ENCODE measurements around the gene NHERF2.

The NHERF2 gene

GRCh38 chr16:1999866-2000514, 26.7 kb upstream of the NHERF2 start:
- H3K4me1 Mint-ChIP-seq: peaks cover 28% of the 10 kb centered on the region
- no peak overlapping the region for H3K4me3 Mint-ChIP-seq
- ATAC-seq (no peak), DNase-seq (no peak)
- no peaks in the 10 kb centered on the region for H3K27me3 Mint-ChIP-seq
- no peaks in the 10 kb centered on the region for H3K9me3 Mint-ChIP-seq
- H3K27ac Mint-ChIP-seq: no peak overlapping the region

DNA sequence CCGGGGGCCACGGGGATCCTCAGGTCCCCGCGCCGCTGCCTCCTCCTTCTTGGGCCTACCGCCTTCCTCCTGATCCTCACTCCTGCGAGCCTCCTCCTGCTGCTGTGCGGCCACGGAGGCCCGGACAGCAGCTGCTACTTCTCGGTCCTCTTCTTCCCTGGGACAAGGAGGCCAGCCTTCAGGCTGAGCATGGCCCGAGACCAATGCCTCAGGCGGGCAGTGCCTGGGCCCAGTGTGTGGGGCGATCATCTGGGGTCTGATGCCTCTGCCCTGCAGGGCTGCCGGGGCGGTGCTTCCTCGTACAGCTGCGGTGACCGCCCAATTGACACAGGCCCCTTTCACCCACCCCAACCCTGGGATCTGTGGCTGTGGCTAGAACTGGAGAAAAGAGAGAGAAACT, 25.7 kb upstream of the NHERF2 start:
- H3K4me3 Mint-ChIP-seq: no peak overlapping the region
- peaks cover 36% of the 10 kb centered on the region for H3K4me1 Mint-ChIP-seq
- DNase-seq (no peak), ATAC-seq (no peak)
- H3K27ac Mint-ChIP-seq: peak overlapping the region in 1 of 2 donors; percentile 45
- no peaks in the 10 kb centered on the region for H3K27me3 Mint-ChIP-seq
- no peaks in the 10 kb centered on the region for H3K9me3 Mint-ChIP-seq

GRCh38 chr16:2001456-2002355, 25.0 kb upstream of the NHERF2 start:
- Mint-ChIP-seq H3K4me3 (no peak overlapping the region), H3K27me3 (no peaks in the 10 kb centered on the region), H3K9me3 (no peaks in the 10 kb centered on the region), H3K4me1 (peaks cover 36% of the 10 kb centered on the region), H3K27ac (no peak overlapping the region)
- ATAC-seq (no peak), DNase-seq (no peak)

- peaks cover 39% of the 10 kb centered on the region for H3K4me1 Mint-ChIP-seq
- no peaks in the 10 kb centered on the region for H3K27me3 Mint-ChIP-seq
- DNase-seq (no peak), ATAC-seq (no peak)
- no peak overlapping the region for H3K4me3 Mint-ChIP-seq
- peak overlapping the region in 1 of 2 donors; percentile 59 for H3K27ac Mint-ChIP-seq
- no peaks in the 10 kb centered on the region for H3K9me3 Mint-ChIP-seq
Measured at GRCh38 chr16:2002406-2003230, 24.1 kb upstream of the NHERF2 start.

GRCh38 chr16:2003231-2003826, 23.4 kb upstream of the NHERF2 start:
- no peak overlapping the region for H3K4me3 Mint-ChIP-seq
- no peaks in the 10 kb centered on the region for H3K27me3 Mint-ChIP-seq
- no peak for ATAC-seq
- H3K27ac Mint-ChIP-seq: no peak overlapping the region
- DNase-seq: no peak
- no peaks in the 10 kb centered on the region for H3K9me3 Mint-ChIP-seq
- peaks cover 46% of the 10 kb centered on the region for H3K4me1 Mint-ChIP-seq

DNA sequence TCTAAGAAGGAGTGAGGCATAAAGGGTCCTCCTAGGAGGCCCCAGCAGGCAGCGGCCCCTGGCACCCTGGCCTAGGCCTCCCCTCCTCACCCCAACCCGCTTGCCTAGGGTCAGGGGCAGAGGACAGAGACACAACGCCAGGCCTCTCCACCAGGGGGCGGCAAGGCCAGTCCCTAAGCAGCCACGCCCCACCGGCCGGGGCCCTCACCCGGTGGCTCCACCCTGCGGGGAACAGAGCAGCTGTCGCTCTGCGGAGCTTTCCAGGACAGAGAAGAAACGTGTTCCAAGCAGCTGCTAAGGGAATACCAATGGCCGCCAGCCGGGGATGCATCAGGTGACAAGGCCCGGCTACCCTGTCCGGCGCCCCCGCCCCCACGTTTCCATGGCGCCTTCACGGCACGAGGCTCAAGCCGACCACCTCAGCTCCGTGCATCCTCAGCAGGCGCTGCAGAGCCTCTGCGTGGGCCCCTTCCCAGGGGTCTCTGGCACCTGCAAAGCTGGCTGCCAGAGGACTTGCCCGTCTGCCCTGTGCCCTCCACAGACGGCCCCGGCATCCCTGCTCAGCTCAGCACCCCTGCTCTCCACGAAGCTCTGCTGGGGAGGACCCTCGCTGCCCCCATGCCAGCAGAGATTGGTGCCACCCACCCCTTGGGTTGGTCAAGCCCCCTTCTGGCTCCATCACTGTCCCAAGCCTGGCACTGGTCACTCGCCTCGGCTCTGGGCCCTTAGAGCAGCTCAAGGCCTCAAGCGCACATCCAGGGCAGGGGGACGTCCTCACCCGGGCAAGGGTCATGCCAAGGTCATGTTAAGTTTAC, 22.7 kb upstream of the NHERF2 start:
- peak overlapping the region in 1 of 2 donors; percentile 13 for H3K4me3 Mint-ChIP-seq
- H3K27me3 Mint-ChIP-seq: no peaks in the 10 kb centered on the region
- no peak overlapping the region for H3K27ac Mint-ChIP-seq

GRCh38 chr16:2004795-2005517, 21.7 kb upstream of the NHERF2 start:
- Mint-ChIP-seq H3K9me3 (no peaks in the 10 kb centered on the region), H3K27ac (no peak overlapping the region), H3K4me3 (peak overlapping the region in 1 of 2 donors; percentile 46), H3K4me1 (peaks cover 53% of the 10 kb centered on the region), H3K27me3 (no peaks in the 10 kb centered on the region)
- DNase-seq: no peak
- no peak for ATAC-seq

More for the DNA sequence above, 22.7 kb upstream of the NHERF2 start:
- peaks cover 53% of the 10 kb centered on the region for H3K4me1 Mint-ChIP-seq
- ATAC-seq: peak; percentile 87
- H3K9me3 Mint-ChIP-seq: no peaks in the 10 kb centered on the region
- peak; percentile 87 to 90 for DNase-seq

DNA sequence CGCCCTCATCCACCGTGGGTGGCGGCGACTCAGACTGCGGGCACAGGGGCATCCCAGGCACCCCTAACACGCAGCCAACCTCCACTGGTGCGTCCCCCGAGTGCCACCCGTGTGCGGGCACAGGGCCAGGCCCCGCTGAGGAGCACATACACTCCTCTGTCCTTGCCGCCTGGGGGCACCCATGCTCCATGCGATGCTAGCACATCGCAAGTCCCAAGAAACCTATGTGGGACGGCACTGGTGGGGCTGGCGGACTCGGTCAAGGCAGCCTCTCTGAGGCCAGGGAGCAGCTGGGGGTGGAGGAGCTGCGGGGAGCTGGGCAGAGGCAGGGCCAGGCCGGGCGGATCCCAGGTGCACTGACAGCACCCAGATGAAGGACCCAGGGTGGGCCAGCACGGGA, 21.1 kb upstream of the NHERF2 start:
- peak overlapping the region in 1 of 2 donors; percentile 80 for H3K27ac Mint-ChIP-seq
- H3K4me3 Mint-ChIP-seq: peak overlapping the region in 1 of 2 donors; percentile 70
- H3K4me1 Mint-ChIP-seq: peaks cover 59% of the 10 kb centered on the region
- no peaks in the 10 kb centered on the region for H3K27me3 Mint-ChIP-seq
- ATAC-seq (no peak), DNase-seq (no peak)
- no peaks in the 10 kb centered on the region for H3K9me3 Mint-ChIP-seq

DNA sequence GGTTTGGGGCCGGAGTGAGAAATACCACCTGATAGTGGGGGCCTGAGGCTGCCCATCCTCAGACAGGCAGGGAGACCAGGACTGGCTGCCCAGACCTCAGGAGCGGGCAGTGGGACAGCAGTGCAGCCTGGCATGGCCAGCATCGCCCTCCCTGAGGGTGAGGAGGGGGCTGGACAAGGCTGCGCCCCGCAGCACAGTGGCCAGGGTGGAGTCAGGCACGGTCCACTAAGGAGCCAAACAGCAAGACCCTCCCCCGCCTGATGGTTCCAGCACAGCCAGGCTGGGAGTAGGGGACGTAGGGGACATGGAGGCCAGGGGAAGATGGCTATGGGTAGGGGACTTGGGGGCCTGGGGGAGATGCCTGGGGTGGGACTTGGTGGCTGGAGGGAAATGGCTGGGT, 20.4 kb upstream of the NHERF2 start:
- Mint-ChIP-seq H3K9me3 (no peaks in the 10 kb centered on the region), H3K4me3 (peak overlapping the region; percentile 96 to 97), H3K4me1 (peaks cover 59% of the 10 kb centered on the region), H3K27me3 (no peaks in the 10 kb centered on the region), H3K27ac (peak overlapping the region in 1 of 2 donors; percentile 84)
- no peak for ATAC-seq
- no peak for DNase-seq

GRCh38 chr16:2007081-2007836, 19.4 kb upstream of the NHERF2 start:
- peak overlapping the region; percentile 96 to 97 for H3K4me3 Mint-ChIP-seq
- no peak for ATAC-seq

DNA sequence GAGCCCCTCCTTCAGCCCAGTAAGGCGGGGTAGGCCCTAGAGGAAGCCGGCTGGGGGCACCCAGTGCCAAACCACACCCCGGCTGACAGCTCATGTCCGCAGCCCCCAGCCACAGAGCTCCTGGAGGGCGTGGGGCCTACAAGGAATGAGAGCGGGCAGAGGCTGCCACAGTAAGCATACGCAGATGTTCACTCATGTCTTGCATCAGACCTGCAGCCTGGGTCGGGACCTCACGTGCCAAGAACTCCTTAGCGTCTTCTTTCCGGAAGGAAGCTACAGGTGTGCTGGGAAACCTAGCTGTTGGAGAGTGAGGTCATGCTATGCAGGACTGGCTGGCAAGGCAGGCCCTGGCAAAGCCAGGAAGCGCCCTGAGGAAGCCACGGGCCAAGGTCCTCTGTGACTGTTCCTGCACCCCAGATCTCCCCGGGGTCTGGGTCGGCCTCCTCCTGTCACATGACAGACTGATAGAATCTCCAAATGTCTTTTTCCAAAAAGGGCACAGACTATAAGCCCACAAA, 18.6 kb upstream of the NHERF2 start:
- ATAC-seq (peak; percentile 40), DNase-seq (peak; percentile 31 to 58)
- H3K4me1 Mint-ChIP-seq: peaks cover 59% of the 10 kb centered on the region
- H3K9me3 Mint-ChIP-seq: no peaks in the 10 kb centered on the region
- no peaks in the 10 kb centered on the region for H3K27me3 Mint-ChIP-seq
- H3K4me3 Mint-ChIP-seq: peak overlapping the region; percentile 96 to 97
- peak overlapping the region; percentile 94 to 95 for H3K27ac Mint-ChIP-seq

More at GRCh38 chr16:2007081-2007836, 19.4 kb upstream of the NHERF2 start:
- DNase-seq: no peak
- H3K27ac Mint-ChIP-seq: peak overlapping the region; percentile 94 to 95
- peaks cover 59% of the 10 kb centered on the region for H3K4me1 Mint-ChIP-seq
- H3K27me3 Mint-ChIP-seq: no peaks in the 10 kb centered on the region
- no peaks in the 10 kb centered on the region for H3K9me3 Mint-ChIP-seq

GRCh38 chr16:2008631-2009163, 18.0 kb upstream of the NHERF2 start:
- Mint-ChIP-seq H3K27me3 (no peaks in the 10 kb centered on the region), H3K4me1 (peaks cover 59% of the 10 kb centered on the region), H3K4me3 (peak overlapping the region; percentile 96 to 97), H3K9me3 (no peaks in the 10 kb centered on the region), H3K27ac (peak overlapping the region; percentile 94 to 95)
- ATAC-seq (peak; percentile 11), DNase-seq (peak; percentile 23 to 53)

DNA sequence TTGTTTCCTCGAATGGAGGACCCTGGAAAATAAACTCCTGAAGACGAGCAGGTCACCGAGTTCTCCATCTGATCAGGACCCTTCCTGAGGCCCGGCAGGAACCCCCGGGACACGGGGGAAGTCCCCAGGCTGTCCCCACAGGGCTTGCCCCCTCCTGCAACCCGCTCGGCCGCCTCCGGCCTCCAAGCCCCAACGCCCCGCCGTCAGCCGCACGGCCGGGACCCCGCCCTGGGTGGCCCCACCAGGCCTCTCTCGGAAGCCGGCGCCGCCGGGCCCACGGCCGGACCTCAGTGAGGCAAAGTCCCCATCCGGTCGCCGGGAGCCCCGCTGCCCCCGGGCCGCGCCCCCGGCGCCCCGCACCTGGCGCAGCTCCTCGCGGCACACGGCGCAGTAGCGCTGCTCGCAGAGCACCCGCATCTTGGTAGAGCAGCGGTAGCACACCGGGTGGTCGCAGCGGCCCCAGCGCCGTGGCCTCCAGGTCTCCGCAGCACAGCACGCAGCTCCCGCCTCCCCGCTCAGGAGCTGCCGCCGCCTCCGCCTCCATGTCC, 17.5 kb upstream of the NHERF2 start:
- H3K9me3 Mint-ChIP-seq: no peaks in the 10 kb centered on the region
- peaks cover 54% of the 10 kb centered on the region for H3K4me1 Mint-ChIP-seq
- H3K27ac Mint-ChIP-seq: peak overlapping the region; percentile 94 to 95
- H3K27me3 Mint-ChIP-seq: no peaks in the 10 kb centered on the region
- peak in 1 of 2 donors; percentile 31 for DNase-seq
- peak; percentile 47 for ATAC-seq
- H3K4me3 Mint-ChIP-seq: peak overlapping the region; percentile 96 to 97

All from stimulated activated naive CD8-positive, alpha-beta T cell treated with anti-CD3 and anti-CD28 coated beads, Interleukin-15, amount 100 ng/mL, for 72 hours (primary cell).